ENCODE results near the gene ADORA1.

The ADORA1 gene

DNA sequence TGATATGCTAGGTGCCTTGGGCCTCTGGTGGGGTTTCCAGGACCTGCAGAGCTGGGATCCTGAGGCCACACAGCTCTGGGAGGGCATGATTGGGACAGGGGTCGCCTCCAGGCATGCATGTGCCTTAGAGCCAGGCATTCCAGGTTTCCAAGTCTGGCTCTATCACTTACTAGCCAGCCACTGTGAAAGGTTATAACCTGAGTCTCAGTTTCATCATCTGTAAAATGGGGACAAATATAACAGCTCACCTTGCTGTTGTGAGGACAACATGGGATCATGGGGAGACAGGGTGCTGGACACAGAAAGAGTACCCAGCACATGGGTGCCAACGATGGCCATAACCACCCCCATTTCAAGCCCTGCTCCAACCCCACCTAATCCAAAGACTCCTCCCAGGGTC is 56.3 kb downstream of the ADORA1 start:
- no peak overlapping the region for H3K27ac ChIP-seq
- TF ChIP-seq ZFX (IDR thresholded peaks at IDR 0.05) = no peak
- TF ChIP-seq, protein P1, sequence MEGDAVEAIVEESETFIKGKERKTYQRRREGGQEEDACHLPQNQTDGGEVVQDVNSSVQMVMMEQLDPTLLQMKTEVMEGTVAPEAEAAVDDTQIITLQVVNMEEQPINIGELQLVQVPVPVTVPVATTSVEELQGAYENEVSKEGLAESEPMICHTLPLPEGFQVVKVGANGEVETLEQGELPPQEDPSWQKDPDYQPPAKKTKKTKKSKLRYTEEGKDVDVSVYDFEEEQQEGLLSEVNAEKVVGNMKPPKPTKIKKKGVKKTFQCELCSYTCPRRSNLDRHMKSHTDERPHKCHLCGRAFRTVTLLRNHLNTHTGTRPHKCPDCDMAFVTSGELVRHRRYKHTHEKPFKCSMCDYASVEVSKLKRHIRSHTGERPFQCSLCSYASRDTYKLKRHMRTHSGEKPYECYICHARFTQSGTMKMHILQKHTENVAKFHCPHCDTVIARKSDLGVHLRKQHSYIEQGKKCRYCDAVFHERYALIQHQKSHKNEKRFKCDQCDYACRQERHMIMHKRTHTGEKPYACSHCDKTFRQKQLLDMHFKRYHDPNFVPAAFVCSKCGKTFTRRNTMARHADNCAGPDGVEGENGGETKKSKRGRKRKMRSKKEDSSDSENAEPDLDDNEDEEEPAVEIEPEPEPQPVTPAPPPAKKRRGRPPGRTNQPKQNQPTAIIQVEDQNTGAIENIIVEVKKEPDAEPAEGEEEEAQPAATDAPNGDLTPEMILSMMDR (conservative IDR thresholded peaks at IDR 0.05) = no peak

DNA sequence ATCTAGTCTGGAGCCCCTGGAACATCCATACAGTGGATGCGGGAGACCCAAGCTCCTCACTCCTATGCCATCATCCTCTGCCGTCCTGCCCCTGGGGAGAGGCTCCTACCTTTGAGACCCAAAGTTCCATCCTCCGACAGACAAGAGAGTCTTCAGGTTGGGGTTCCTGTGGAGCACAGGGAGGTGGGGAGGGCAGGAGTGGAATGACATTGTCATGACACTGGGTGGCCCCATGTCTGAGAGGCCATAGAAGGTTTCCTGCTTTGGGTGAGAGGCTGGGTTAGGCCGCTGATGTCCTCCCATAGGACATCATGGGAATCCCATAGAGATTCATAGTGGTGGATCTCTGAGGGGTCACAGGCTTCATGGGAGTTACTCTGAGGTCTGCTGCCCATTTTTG is 56.9 kb downstream of the ADORA1 start:
- H3K27ac ChIP-seq = no peak overlapping the region
- TF ChIP-seq ZFX (IDR thresholded peaks at IDR 0.05) = no peak
- TF ChIP-seq, protein P1 (conservative IDR thresholded peaks at IDR 0.05) = no peak

DNA sequence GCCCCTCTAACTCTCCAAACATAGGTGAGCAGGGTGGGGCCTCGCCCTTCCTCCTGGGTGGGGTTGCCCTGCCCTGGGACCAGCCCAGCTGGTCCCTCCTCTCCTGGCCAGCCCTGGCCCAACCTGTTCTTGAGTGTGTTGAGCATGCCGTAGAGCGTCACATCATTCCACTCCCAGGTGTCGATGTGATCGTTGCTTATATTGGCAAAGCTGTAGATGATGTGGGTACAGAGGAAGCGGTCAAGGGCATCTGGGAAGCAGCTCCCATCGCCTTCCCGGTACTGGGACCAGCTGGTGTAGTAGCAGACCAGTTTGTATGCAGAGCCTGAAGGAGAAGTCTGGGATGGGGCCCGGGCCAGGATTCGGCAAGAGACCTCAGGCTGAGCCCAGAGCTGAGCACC is 57.5 kb downstream of the ADORA1 start:
- H3K27ac ChIP-seq = no peak overlapping the region
- TF ChIP-seq, protein P1 (conservative IDR thresholded peaks at IDR 0.05) = no peak
- TF ChIP-seq ZFX (IDR thresholded peaks at IDR 0.05) = no peak

DNA sequence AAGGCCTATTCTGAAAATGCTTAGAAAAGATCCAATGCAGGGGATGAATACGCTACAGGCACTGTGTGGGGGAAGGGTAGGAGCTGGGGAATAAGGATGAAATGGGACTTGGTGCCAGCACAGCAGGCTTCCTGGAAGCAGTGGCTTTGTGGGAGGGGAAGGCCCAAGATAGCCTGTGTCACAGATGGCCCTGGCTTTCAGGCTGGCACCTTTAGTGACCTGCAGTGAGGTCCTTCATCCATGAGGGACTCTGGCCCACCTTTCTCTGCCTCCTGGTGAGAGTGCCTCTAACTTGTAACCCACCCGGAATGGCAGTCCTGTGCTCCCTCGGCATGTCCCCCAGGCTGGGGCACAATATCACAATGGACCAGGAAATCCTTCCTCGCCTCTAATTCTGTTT is 58.1 kb downstream of the ADORA1 start:
- no peak for TF ChIP-seq ZFX (IDR thresholded peaks at IDR 0.05)
- TF ChIP-seq, protein P1 (conservative IDR thresholded peaks at IDR 0.05) = no peak
- H3K27ac ChIP-seq = no peak overlapping the region

DNA sequence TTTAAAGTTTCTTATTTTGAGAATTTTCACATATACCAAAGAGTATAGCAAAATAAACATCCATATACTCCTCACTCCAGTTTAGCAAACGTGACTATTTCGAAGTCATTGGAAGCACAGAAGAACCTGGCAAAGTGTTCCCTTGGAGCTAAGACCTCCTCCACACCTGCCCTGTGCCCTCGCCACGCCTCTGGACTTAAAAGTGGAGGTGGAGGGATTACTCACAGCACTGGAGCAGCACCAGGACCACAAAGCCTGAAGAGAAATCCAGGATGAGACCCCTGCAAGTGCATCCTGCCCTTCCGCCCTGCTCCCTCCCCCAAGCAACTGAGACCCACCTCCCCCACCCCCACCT is 58.5 kb downstream of the ADORA1 start:
- TF ChIP-seq ZFX (IDR thresholded peaks at IDR 0.05) = no peak
- TF ChIP-seq, protein P1 (conservative IDR thresholded peaks at IDR 0.05) = no peak
- no peak overlapping the region for H3K27ac ChIP-seq

DNA sequence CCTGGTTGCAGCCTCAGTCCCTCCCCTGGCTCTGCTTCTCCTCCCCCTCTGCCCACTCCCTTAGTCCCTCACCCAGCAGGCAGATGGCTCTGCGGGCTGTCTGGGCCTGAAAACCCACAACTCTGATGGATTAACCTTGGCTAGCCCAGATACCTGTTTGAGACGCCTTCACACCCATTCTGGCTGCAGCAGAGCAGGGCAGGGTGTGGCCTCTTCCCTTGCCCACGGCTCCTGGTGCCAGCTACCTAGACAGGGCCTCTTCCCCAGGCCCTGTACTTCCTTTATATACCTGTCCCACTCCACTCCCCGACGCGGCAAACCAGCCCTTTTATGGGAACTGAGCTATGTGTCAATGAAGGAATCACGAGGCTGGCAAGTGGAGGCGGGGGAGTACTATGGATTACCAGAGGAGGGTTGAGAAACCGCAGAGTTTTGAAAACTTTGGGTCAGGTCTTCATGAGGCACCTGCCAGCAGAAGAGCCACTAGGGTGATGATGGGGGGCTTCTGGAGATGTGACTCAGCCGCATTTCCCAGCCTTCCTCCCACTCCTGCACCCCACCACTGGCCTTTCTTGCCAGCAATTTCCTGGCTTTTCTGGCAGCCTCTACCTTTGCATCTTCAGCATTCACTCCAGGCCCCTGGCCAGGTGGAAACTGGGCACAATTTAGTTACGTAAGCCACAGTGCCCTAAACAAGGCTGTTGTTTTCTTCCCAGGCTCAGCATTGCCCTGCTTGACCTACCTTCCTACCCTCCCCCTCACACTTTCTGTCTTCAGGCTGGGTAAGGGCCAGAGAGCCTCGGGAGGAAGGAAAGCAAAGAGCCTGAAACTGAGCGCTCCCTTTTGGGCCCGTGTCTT is 59.1 kb downstream of the ADORA1 start, which contains the start of gene CHI3L1:
TSS of gene CHI3L1 (minus strand) at position 259 of the 858 bp plus-strand sequence. CDS start at position 178, 81 bp downstream.
- TF ChIP-seq, protein P1 (conservative IDR thresholded peaks at IDR 0.05) = no peak
- no peak for TF ChIP-seq ZFX (IDR thresholded peaks at IDR 0.05)
- H3K27ac ChIP-seq = no peak within 1 kb of the TSS

DNA sequence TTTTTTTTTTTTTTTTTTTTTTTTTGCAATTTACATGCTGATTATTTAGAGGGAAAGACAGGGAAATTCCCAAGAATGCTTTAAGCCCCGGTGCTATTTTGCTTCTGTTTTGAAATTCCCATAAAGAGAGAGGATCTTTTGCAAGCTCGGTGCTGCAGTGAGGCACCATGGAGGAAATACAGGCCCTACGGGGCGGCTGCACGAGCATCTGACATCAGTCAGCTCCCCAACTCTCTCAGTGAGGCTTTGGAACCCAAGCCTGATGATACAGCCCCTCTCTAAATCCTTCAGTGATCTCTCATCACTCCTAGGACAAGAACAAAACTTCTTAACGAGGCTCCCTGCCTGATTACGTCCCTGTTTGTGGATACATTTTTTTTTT is 59.8 kb downstream of the ADORA1 start:
- no peak for TF ChIP-seq ZFX (IDR thresholded peaks at IDR 0.05)
- TF ChIP-seq, protein P1 (conservative IDR thresholded peaks at IDR 0.05) = no peak
- no peak overlapping the region for H3K27ac ChIP-seq
